Trophoblast cell (in vitro differentiated cells and primary cell): ENCODE results near the gene SOCS3.

Source experiments
- DNase-seq, 2 donors: peaks; one replicate each; pipeline ENCODE4 v3.0.0-alpha.2; 2016
- H2AFZ ChIP-seq: 2 replicates; pipeline ENCODE4 v1.6.1; 2013; ENCODE audit warnings: low read length, moderate library complexity, mild to moderate bottlenecking; ENCODE audit not compliant: insufficient read depth, poor library complexity
- H2AK5ac ChIP-seq: 2 replicates; pipeline ENCODE4 v1.6.1; 2013; ENCODE audit warnings: mild to moderate bottlenecking, low read length
- H2BK120ac ChIP-seq: 2 replicates; pipeline ENCODE4 v1.6.1; 2013; ENCODE audit warnings: low read length, mild to moderate bottlenecking, moderate library complexity; ENCODE audit not compliant: insufficient read depth, poor library complexity
- H2BK12ac ChIP-seq: 2 replicates; pipeline ENCODE4 v1.6.1; 2013; ENCODE audit warnings: mild to moderate bottlenecking, low read length, moderate library complexity
- H2BK5ac ChIP-seq: 2 replicates; pipeline ENCODE4 v1.6.1; 2013; ENCODE audit warnings: low read length, low read depth, moderate library complexity, mild to moderate bottlenecking; ENCODE audit not compliant: poor library complexity
- H3K14ac ChIP-seq: 2 replicates; pipeline ENCODE4 v1.6.1; 2013; ENCODE audit warnings: mild to moderate bottlenecking, low read length
- H3K18ac ChIP-seq: 2 replicates; pipeline ENCODE4 v1.6.1; 2013; ENCODE audit warnings: mild to moderate bottlenecking, low read length
- H3K23ac ChIP-seq: 2 replicates; pipeline ENCODE4 v1.6.1; 2013; ENCODE audit warnings: low read length
- H3K27ac ChIP-seq: 2 replicates; pipeline ENCODE4 v1.5.1; 2013; ENCODE audit warnings: low read depth, mild to moderate bottlenecking, inconsistent platforms, low read length, moderate library complexity
- H3K27me3 ChIP-seq: 2 replicates; pipeline ENCODE4 v1.6.1; 2013; ENCODE audit warnings: inconsistent platforms, mild to moderate bottlenecking, low read length, moderate library complexity; ENCODE audit not compliant: insufficient read depth
- H3K36me3 ChIP-seq, 2 experiments: 1 replicate in 1 of 2; 2 replicates in 1 of 2; pipeline ENCODE4 v1.6.1; 2013; ENCODE audit warnings: low read length in 2 of 2, mild to moderate bottlenecking in 2 of 2, moderate library complexity in 1 of 2; ENCODE audit not compliant: insufficient read depth in 2 of 2, control insufficient read depth in 1 of 2
- H3K4ac ChIP-seq: 2 replicates; pipeline ENCODE4 v1.6.1; 2013; ENCODE audit warnings: low read depth, mild to moderate bottlenecking, low read length, moderate library complexity
- H3K4me1 ChIP-seq, 2 experiments: 1 replicate in 1 of 2; 2 replicates in 1 of 2; pipeline ENCODE4 v1.6.1; 2013; ENCODE audit warnings: low read length in 2 of 2, mild to moderate bottlenecking in 2 of 2, moderate library complexity in 1 of 2; ENCODE audit not compliant: insufficient read depth in 2 of 2, control insufficient read depth in 1 of 2
- H3K4me2 ChIP-seq: 2 replicates; pipeline ENCODE4 v1.6.1; 2013; ENCODE audit warnings: inconsistent platforms, mild to moderate bottlenecking, low read length, moderate library complexity
- H3K4me3 ChIP-seq: 2 replicates; pipeline ENCODE4 v1.5.1; 2013; ENCODE audit warnings: mild to moderate bottlenecking, low read depth, low read length, inconsistent platforms
- H3K79me1 ChIP-seq: one replicate; pipeline ENCODE4 v1.6.1; 2013; ENCODE audit warnings: low read length
- H3K79me2 ChIP-seq: 2 replicates; pipeline ENCODE4 v1.6.1; 2013; ENCODE audit warnings: low read length, mild to moderate bottlenecking; ENCODE audit not compliant: control insufficient read depth, insufficient read depth, poor library complexity
- H3K9ac ChIP-seq: 2 replicates; pipeline ENCODE4 v1.6.1; 2013; ENCODE audit warnings: mild to moderate bottlenecking, low read length
- H3K9me3 ChIP-seq: 2 replicates; pipeline ENCODE4 v1.6.1; 2013; ENCODE audit warnings: low read depth, mild to moderate bottlenecking, control low read depth, inconsistent platforms, low read length; ENCODE audit not compliant: insufficient read depth
- H4K12ac ChIP-seq: 2 replicates; pipeline ENCODE4 v1.6.1; 2013; ENCODE audit warnings: low read depth, mild to moderate bottlenecking, low read length, moderate library complexity
- H4K8ac ChIP-seq: 2 replicates; pipeline ENCODE4 v1.6.1; 2013; ENCODE audit warnings: low read depth, mild to moderate bottlenecking, low read length, moderate library complexity
- H4K91ac ChIP-seq: one replicate; pipeline ENCODE4 v1.6.1; 2013; ENCODE audit warnings: low read depth, mild to moderate bottlenecking, low read length, moderate library complexity
- WGBS: extraction: QIAGEN DNeasy Blood & Tissue Kit; methylation state at CpG from one replicate; pipeline ENCODE4 v1.1.7; 2013; ENCODE audit warnings: missing lambda C conversion rate; ENCODE audit not compliant: insufficient read length, insufficient coverage; ENCODE audit errors: extremely low coverage; 5-methylcytosine and 5-hydroxymethylcytosine counted together

Gene SOCS3

DNA sequence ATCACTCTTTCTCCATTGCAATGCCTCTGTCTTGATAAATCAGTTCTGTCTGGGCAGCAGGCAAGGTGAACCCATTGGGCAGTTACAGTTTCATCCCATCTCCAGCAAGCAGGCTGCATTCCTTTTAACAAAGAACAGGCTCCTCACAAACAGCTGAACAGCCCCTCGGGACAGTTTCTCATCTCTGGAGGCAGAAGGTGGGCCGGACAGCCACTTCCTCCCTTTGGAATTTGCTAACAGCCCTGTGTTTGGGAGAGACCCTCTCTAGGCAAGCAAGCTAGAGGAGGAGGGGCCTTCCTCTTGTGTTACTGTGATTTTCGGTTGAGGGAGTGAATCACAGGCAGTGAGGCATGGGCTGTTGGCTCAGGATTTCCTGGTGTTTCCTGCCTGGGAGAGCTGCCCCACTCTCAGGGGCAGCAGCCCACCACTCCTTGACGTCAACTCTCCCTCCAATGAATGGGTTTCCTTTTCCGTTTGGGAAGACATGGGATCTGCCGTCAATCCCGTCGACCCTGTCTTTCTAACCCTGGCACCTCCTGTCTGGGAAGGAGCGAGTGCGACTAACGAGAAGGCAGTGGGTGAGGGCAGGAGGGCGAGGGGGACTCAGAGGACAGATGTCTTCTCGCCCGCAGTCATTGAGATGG is 14.9 kb upstream of the SOCS3 start:
- Histone ChIP-seq H2BK5ac (peak overlapping the region; percentile 97), H3K79me1 (peaks cover 75% of the 10 kb centered on the region), H3K23ac (no peak overlapping the region), H3K4me2 (peak overlapping the region; percentile 51), H3K9ac (peak overlapping the region; percentile 66), H3K27ac (peak overlapping the region; percentile 100), H2BK120ac (peak overlapping the region; percentile 94), H3K4ac (peak overlapping the region; percentile 93), H3K36me3 (no peaks in the 10 kb centered on the region), H2AK5ac (peak overlapping the region; percentile 87), H3K4me1 (peaks cover 46 to 52% of the 10 kb centered on the region in 2 experiments), H3K4me3 (no peak overlapping the region), H2BK12ac (peak overlapping the region; percentile 95), H3K14ac (peak overlapping the region; percentile 90), H4K12ac (peak overlapping the region; percentile 80), H4K8ac (peak overlapping the region; percentile 96), H3K18ac (peak overlapping the region; percentile 90), H3K27me3 (no peaks in the 10 kb centered on the region), H3K79me2 (peaks cover 16% of the 10 kb centered on the region), H3K9me3 (no peaks in the 10 kb centered on the region), H4K91ac (peak overlapping the region; percentile 98), H2AFZ (peak overlapping the region; percentile 89)
- WGBS: no CpG with 5 or more reads among the region's 14 CpGs
- DNase-seq: peak; percentile 49 to 56

DNA sequence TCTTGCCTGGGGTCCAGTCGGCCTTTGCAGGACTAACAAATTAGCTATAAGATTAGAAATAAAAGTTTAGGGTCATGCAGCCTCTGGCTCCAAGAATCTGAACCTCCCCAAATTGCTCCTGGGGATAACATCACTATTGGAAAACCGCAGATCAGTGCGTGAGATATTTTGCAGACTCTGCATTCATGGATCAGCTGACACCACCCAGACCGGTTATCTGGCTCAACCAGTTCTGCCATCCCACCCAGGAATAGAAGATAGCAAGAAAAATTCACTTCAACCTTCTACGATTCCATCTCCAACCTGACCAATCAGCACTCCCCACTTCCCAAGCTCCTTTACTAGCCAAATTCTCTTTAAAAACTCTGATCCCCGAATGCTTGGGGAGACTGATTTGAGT is 14.3 kb upstream of the SOCS3 start:
- no peaks in the 10 kb centered on the region for H3K27me3 ChIP-seq
- H4K12ac ChIP-seq: no peak overlapping the region
- no peaks in the 10 kb centered on the region for H3K9me3 ChIP-seq
- H3K23ac ChIP-seq: no peak overlapping the region
- peak overlapping the region; percentile 73 for H3K14ac ChIP-seq
- peak overlapping the region; percentile 73 for H4K8ac ChIP-seq
- H2BK120ac ChIP-seq: peak overlapping the region; percentile 95
- H3K36me3 ChIP-seq: no peaks in the 10 kb centered on the region
- H3K4me2 ChIP-seq: peak overlapping the region; percentile 51
- H3K4me1 ChIP-seq: peaks cover 52 to 57% of the 10 kb centered on the region in 2 experiments
- H3K18ac ChIP-seq: no peak overlapping the region
- H2AFZ ChIP-seq: no peak overlapping the region
- peaks cover 80% of the 10 kb centered on the region for H3K79me1 ChIP-seq
- peak; percentile 86 to 91 for DNase-seq
- H3K9ac ChIP-seq: no peak overlapping the region
- H2AK5ac ChIP-seq: no peak overlapping the region
- peak overlapping the region; percentile 99 for H4K91ac ChIP-seq
- peak overlapping the region; percentile 97 for H2BK5ac ChIP-seq
- H3K79me2 ChIP-seq: peaks cover 16% of the 10 kb centered on the region
- peak overlapping the region; percentile 16 for H2BK12ac ChIP-seq
- peak overlapping the region; percentile 56 for H3K4ac ChIP-seq
- no CpG with 5 or more reads among the region's 6 CpGs for WGBS
- H3K4me3 ChIP-seq: no peak overlapping the region
- H3K27ac ChIP-seq: peak overlapping the region; percentile 100

DNA sequence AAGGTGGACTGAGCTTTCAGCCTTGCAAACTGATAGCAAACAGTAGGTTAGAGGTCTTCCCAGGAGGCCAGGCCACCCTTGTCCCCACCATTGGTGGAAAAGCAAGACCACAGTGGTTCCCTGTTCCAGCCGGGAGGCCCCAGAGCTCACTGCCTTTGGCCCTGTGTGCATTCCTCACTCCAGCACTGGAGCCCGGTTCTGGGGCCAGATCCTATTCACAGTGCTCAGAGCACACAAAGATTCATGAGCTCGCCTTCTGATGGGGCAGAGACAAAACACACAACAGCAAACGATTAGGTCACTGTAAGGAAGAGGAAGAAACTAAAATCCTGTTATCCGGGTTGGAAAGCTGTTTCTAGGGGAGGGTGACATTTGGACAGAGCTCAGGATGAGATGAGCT is 13.0 kb upstream of the SOCS3 start:
- DNase-seq: peak in 1 of 2 donors; percentile 43
- Histone ChIP-seq H2BK12ac (peak overlapping the region; percentile 99), H4K8ac (peak overlapping the region; percentile 45), H3K4ac (peak overlapping the region; percentile 82), H4K12ac (peak overlapping the region; percentile 68), H2AK5ac (peak overlapping the region; percentile 85), H3K4me1 (peaks cover 53 to 60% of the 10 kb centered on the region in 2 experiments), H3K14ac (peak overlapping the region; percentile 83), H3K36me3 (no peaks in the 10 kb centered on the region), H3K18ac (peak overlapping the region; percentile 76), H3K23ac (no peak overlapping the region), H3K79me1 (peaks cover 74% of the 10 kb centered on the region), H3K79me2 (peaks cover 11% of the 10 kb centered on the region), H3K9me3 (peaks cover 4% of the 10 kb centered on the region), H3K27ac (peak overlapping the region; percentile 100), H3K27me3 (no peaks in the 10 kb centered on the region), H4K91ac (peak overlapping the region; percentile 99), H3K9ac (no peak overlapping the region), H2BK120ac (peak overlapping the region; percentile 95), H3K4me2 (no peak overlapping the region), H3K4me3 (no peak overlapping the region), H2AFZ (peak overlapping the region; percentile 9), H2BK5ac (peak overlapping the region; percentile 94)
- WGBS: no CpG with 5 or more reads among the region's 5 CpGs

GRCh38 chr17:78371056-78371455 is 11.2 kb upstream of the SOCS3 start:
- H3K36me3 ChIP-seq: no peaks in the 10 kb centered on the region
- WGBS: no CpG with 5 or more reads among the region's 7 CpGs
- H4K91ac ChIP-seq: peak overlapping the region; percentile 84
- no peak overlapping the region for H3K23ac ChIP-seq
- no peak overlapping the region for H4K12ac ChIP-seq
- H3K4ac ChIP-seq: no peak overlapping the region
- peak overlapping the region; percentile 94 for H2BK12ac ChIP-seq
- no peak overlapping the region for H2AFZ ChIP-seq
- peak overlapping the region; percentile 76 for H3K18ac ChIP-seq
- H3K9me3 ChIP-seq: peaks cover 4% of the 10 kb centered on the region
- H3K4me2 ChIP-seq: no peak overlapping the region
- peak overlapping the region; percentile 90 for H2BK120ac ChIP-seq
- DNase-seq: no peak
- H2BK5ac ChIP-seq: peak overlapping the region; percentile 83
- H3K27me3 ChIP-seq: no peaks in the 10 kb centered on the region
- peaks cover 64 to 67% of the 10 kb centered on the region in 2 experiments for H3K4me1 ChIP-seq
- peak overlapping the region; percentile 26 for H2AK5ac ChIP-seq
- peaks cover 16% of the 10 kb centered on the region for H3K79me2 ChIP-seq
- H3K9ac ChIP-seq: no peak overlapping the region
- peak overlapping the region; percentile 67 for H3K14ac ChIP-seq
- peaks cover 76% of the 10 kb centered on the region for H3K79me1 ChIP-seq
- peak overlapping the region; percentile 86 for H3K27ac ChIP-seq
- peak overlapping the region; percentile 19 for H4K8ac ChIP-seq
- no peak overlapping the region for H3K4me3 ChIP-seq
